ENCODE measurements around the gene PCBP3. TPM values are rescaled to one million over a fixed set of nuclear protein-coding genes. Genes with fewer than 3 reads are reported as not detected.

PCBP3 gene
- total and polyA plus RNA-seq, 2 of the 13 experiments (the other 11 are each of a cell fraction or from before 2014, with no cell fraction given) = not detected

- TF ChIP-seq FOXP4 (CRISPR knock-in tag; IDR thresholded peaks at IDR 0.05) (0 out of 2 replicates have a peak, but pooled peaks have one; percentile 16), GMEB1 (CRISPR knock-in tag; IDR thresholded peaks at IDR 0.05; ENCODE audit: borderline replicate concordance) (no peak), HNRNPH1 (optimal IDR thresholded peaks at IDR 0.05; ENCODE audit: low read depth, low read length) (no peak), NR2C2 (CRISPR knock-in tag; IDR thresholded peaks at IDR 0.05; ENCODE audit: borderline replicate concordance) (no peak), ZNF567 (CRISPR knock-in tag; IDR thresholded peaks at IDR 0.05; ENCODE audit: borderline replicate concordance) (no peak), ZSCAN22 (CRISPR knock-in tag; IDR thresholded peaks at IDR 0.05) (no peak), SOX13 (IDR thresholded peaks at IDR 0.05) (no peak), SOX13 (CRISPR knock-in tag; conservative IDR thresholded peaks at IDR 0.05 in 1 of 2, IDR thresholded peaks at IDR 0.05 in 1 of 2) (peak in 1 of 2 experiments; percentile 41; a peak in 1 of 4 replicates), SMARCE1 (IDR thresholded peaks at IDR 0.05; ENCODE audit: borderline replicate concordance) (no peak), ZNF777 (CRISPR knock-in tag; IDR thresholded peaks at IDR 0.05) (no peak), ZNF343 (CRISPR knock-in tag; IDR thresholded peaks at IDR 0.05) (no peak)
- TF ChIP-seq, protein P1, sequence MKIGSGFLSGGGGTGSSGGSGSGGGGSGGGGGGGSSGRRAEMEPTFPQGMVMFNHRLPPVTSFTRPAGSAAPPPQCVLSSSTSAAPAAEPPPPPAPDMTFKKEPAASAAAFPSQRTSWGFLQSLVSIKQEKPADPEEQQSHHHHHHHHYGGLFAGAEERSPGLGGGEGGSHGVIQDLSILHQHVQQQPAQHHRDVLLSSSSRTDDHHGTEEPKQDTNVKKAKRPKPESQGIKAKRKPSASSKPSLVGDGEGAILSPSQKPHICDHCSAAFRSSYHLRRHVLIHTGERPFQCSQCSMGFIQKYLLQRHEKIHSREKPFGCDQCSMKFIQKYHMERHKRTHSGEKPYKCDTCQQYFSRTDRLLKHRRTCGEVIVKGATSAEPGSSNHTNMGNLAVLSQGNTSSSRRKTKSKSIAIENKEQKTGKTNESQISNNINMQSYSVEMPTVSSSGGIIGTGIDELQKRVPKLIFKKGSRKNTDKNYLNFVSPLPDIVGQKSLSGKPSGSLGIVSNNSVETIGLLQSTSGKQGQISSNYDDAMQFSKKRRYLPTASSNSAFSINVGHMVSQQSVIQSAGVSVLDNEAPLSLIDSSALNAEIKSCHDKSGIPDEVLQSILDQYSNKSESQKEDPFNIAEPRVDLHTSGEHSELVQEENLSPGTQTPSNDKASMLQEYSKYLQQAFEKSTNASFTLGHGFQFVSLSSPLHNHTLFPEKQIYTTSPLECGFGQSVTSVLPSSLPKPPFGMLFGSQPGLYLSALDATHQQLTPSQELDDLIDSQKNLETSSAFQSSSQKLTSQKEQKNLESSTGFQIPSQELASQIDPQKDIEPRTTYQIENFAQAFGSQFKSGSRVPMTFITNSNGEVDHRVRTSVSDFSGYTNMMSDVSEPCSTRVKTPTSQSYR (CRISPR knock-in tag; IDR thresholded peaks at IDR 0.05; ENCODE audit: borderline replicate concordance) = peak; percentile 11; the same call in 1 of the 2 replicates
- TF ChIP-seq, protein P2, sequence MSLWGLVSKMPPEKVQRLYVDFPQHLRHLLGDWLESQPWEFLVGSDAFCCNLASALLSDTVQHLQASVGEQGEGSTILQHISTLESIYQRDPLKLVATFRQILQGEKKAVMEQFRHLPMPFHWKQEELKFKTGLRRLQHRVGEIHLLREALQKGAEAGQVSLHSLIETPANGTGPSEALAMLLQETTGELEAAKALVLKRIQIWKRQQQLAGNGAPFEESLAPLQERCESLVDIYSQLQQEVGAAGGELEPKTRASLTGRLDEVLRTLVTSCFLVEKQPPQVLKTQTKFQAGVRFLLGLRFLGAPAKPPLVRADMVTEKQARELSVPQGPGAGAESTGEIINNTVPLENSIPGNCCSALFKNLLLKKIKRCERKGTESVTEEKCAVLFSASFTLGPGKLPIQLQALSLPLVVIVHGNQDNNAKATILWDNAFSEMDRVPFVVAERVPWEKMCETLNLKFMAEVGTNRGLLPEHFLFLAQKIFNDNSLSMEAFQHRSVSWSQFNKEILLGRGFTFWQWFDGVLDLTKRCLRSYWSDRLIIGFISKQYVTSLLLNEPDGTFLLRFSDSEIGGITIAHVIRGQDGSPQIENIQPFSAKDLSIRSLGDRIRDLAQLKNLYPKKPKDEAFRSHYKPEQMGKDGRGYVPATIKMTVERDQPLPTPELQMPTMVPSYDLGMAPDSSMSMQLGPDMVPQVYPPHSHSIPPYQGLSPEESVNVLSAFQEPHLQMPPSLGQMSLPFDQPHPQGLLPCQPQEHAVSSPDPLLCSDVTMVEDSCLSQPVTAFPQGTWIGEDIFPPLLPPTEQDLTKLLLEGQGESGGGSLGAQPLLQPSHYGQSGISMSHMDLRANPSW (CRISPR knock-in tag; IDR thresholded peaks at IDR 0.05; ENCODE audit: borderline replicate concordance) = no peak
These were observed 112.5 kb downstream of the PCBP3 start (continued) for GRCh38 chr21:45756029-45756428.

All from HepG2 (cell line).